HCT116 (cell line): ENCODE measurements around the gene ATP5MC3. TPM values are rescaled to one million over a fixed set of nuclear protein-coding genes. Genes with fewer than 3 reads are reported as not detected.

Experiments used
- ATAC-seq: fragments of 200-7000 bp; cut with Tn5 transposase; 2 replicates; pipeline ENCODE4 v1.9.1; 2020; ENCODE audit warnings: mild to moderate bottlenecking, moderate library complexity
- BruUV-seq: library from RNA; stranded (reverse); fragments of 400-500 nt; replicated peaks from 2 replicates; lab custom pipeline; 2021; lab: Mats Ljungman, UMichigan
- CTCF ChIA-PET: fragments of 300-600 bp; sonication (Branson Sonifier 250); formaldehyde crosslinking; loops from one replicate; lab custom pipeline; 2021; ENCODE audit warnings: antibody characterized with exemption; lab: Charles Lee
- POLR2A ChIA-PET: fragments of 300-600, 350-600 bp; sonication (Branson Sonifier 250); formaldehyde crosslinking; loops from one replicate; lab custom pipeline; 2021; ENCODE audit warnings: antibody characterized with exemption; lab: Charles Lee
- RAD21 ChIA-PET, 2 experiments: fragments of 300-600 bp; sonication (Branson Sonifier 250); formaldehyde crosslinking; loops; one replicate each; lab custom pipeline; 2023; ENCODE audit warnings: low total read pairs in 2 of 2; ENCODE audit not compliant: uncharacterized antibody in 2 of 2, unreplicated experiment in 2 of 2, low non-redundant PET in 1 of 2; lab: Charles Lee
- DNase-seq: peaks from one replicate; pipeline ENCODE4 v3.0.0-alpha.2; 2010; ENCODE audit warnings: low read depth, low spot score
- H2AFZ ChIP-seq: fragments of 200-600 bp; shearing (Covaris generic), sonication (generic); 2 replicates; pipeline ENCODE4 v1.6.1; 2017; ENCODE audit warnings: low read depth, mixed run types, mixed read lengths, antibody characterized with exemption, low read length; ENCODE audit not compliant: poor library complexity, severe bottlenecking
- H3K27ac ChIP-seq: 2 replicates; pipeline ENCODE4 v1.5.1; 2012; ENCODE audit warnings: low read depth, low read length
- H3K27me3 ChIP-seq: fragments of 200-600 bp; sonication (generic); 2 replicates; pipeline ENCODE4 v1.6.1; 2016; ENCODE audit warnings: mixed run types, low read length, mixed read lengths; ENCODE audit not compliant: insufficient read depth
- H3K36me3 ChIP-seq, 2 experiments: fragments of 200-500 bp in 1 of 2; fragments of 200-600 bp in 1 of 2; sonication (Bioruptor generic) in 1 of 2; sonication (generic) in 1 of 2; 2 replicates each; pipeline versions ENCODE4 v1.5.1 to v1.6.1; 2014 to 2016; ENCODE audit warnings: low read length in 2 of 2, inconsistent platforms in 1 of 2, mixed read lengths in 1 of 2, mixed run types in 1 of 2; ENCODE audit not compliant: insufficient read depth in 2 of 2, control insufficient read depth in 1 of 2
- H3K4me1 ChIP-seq, 2 experiments: fragments of 200-600 bp in 1 of 2; sonication (generic) in 1 of 2; 2 replicates each; pipeline versions ENCODE4 v1.5.1 to v1.6.1; 2012 to 2017; ENCODE audit warnings: low read length in 2 of 2, inconsistent platforms in 1 of 2, mild to moderate bottlenecking in 1 of 2, mixed read lengths in 1 of 2, mixed run types in 1 of 2, moderate library complexity in 1 of 2; ENCODE audit not compliant: insufficient read depth in 2 of 2, control insufficient read depth in 1 of 2
- H3K4me2 ChIP-seq: fragments of 200-600 bp; sonication (generic); 2 replicates; pipeline ENCODE4 v1.6.1; 2017; ENCODE audit warnings: mixed run types, low read length, mixed read lengths
- H3K4me3 ChIP-seq, 2 experiments: fragments of 200-600 bp in 1 of 2; sonication (generic) in 1 of 2; replicated peaks in 1 of 2; 2 replicates each; pipeline ENCODE4 v1.5.1; 2011 to 2016; ENCODE audit warnings: low read length in 2 of 2, control low read depth in 1 of 2, low read depth in 1 of 2, mild to moderate bottlenecking in 1 of 2, mixed read lengths in 1 of 2, mixed run types in 1 of 2
- H3K79me2 ChIP-seq: fragments of 200-600 bp; sonication (generic); 2 replicates; pipeline ENCODE4 v1.6.1; 2017; ENCODE audit warnings: mild to moderate bottlenecking, mixed run types, low read length, moderate library complexity, mixed read lengths; ENCODE audit not compliant: insufficient read depth
- H3K9ac ChIP-seq: fragments of 200-600 bp; sonication (generic); 2 replicates; pipeline ENCODE4 v1.6.1; 2016; ENCODE audit warnings: low read length, mixed read lengths
- H3K9me2 ChIP-seq: fragments of 200-600 bp; sonication (generic), shearing (Covaris generic); 2 replicates; pipeline ENCODE4 v1.6.1; 2017; ENCODE audit warnings: mixed run types, mild to moderate bottlenecking, moderate library complexity; ENCODE audit not compliant: insufficient read depth
- H3K9me3 ChIP-seq, 2 experiments: fragments of 200-500 bp in 1 of 2; fragments of 200-600 bp in 1 of 2; sonication (Bioruptor generic) in 1 of 2; sonication (generic) in 1 of 2; 2 replicates each; pipeline ENCODE4 v1.6.1; 2014 to 2017; ENCODE audit warnings: low read length in 2 of 2, mixed read lengths in 2 of 2, inconsistent platforms in 1 of 2, low read depth in 1 of 2, mild to moderate bottlenecking in 1 of 2, mixed run types in 1 of 2, moderate library complexity in 1 of 2; ENCODE audit not compliant: control insufficient read depth in 1 of 2, insufficient read depth in 1 of 2
- H4K20me1 ChIP-seq: fragments of 200-600 bp; sonication (generic), shearing (Covaris generic); 2 replicates; pipeline ENCODE4 v1.6.1; 2017; ENCODE audit warnings: mixed run types, mild to moderate bottlenecking, moderate library complexity; ENCODE audit not compliant: insufficient read depth
- ATF3 ChIP-seq: IDR thresholded peaks from 2 replicates; pipeline ENCODE4 v1.6.1; 2012
- CBX3 ChIP-seq: IDR thresholded peaks from 2 replicates; pipeline ENCODE4 v1.6.1; 2012; ENCODE audit warnings: low read depth
- CEBPB ChIP-seq: IDR thresholded peaks from 2 replicates; pipeline ENCODE4 v1.6.1; 2012; ENCODE audit warnings: low read depth
- CTCF ChIP-seq, 3 experiments: fragments of 200-600 bp in 1 of 3; sonication (generic) in 1 of 3; IDR thresholded peaks in 2 of 3; conservative IDR thresholded peaks in 1 of 3; 2 replicates each; pipeline ENCODE4 v1.5.1; 2012 to 2017; ENCODE audit warnings: low read depth in 2 of 3, low read length in 2 of 3, antibody characterized with exemption in 1 of 3, borderline replicate concordance in 1 of 3, control low read depth in 1 of 3, mild to moderate bottlenecking in 1 of 3, mixed read lengths in 1 of 3, mixed run types in 1 of 3, moderate library complexity in 1 of 3; ENCODE audit not compliant: insufficient read depth in 1 of 3
- EGR1 ChIP-seq: IDR thresholded peaks from 2 replicates; pipeline ENCODE4 v1.6.1; 2012; ENCODE audit warnings: low read depth
- ELF1 ChIP-seq: IDR thresholded peaks from 2 replicates; pipeline ENCODE4 v1.6.1; 2012; ENCODE audit warnings: low read depth, borderline replicate concordance
- EZH2phosphoT487 ChIP-seq: fragments of 200-600 bp; IDR thresholded peaks from 2 replicates; pipeline ENCODE4 v1.6.1; 2018; ENCODE audit warnings: antibody characterized with exemption, borderline replicate concordance
- FOSL1 ChIP-seq: IDR thresholded peaks from 2 replicates; pipeline ENCODE4 v1.6.1; 2012; ENCODE audit warnings: low read depth
- JUND ChIP-seq: IDR thresholded peaks from 2 replicates; pipeline ENCODE4 v1.6.1; 2012
- MAX ChIP-seq: IDR thresholded peaks from 2 replicates; pipeline ENCODE4 v1.6.1; 2012
- POLR2A ChIP-seq: IDR thresholded peaks from 2 replicates; pipeline ENCODE4 v1.7.0; 2011; ENCODE audit warnings: borderline replicate concordance; ENCODE audit not compliant: insufficient read depth, insufficient read length; ENCODE audit errors: extremely low read depth
- POLR2AphosphoS5 ChIP-seq: IDR thresholded peaks from 2 replicates; pipeline ENCODE4 v1.6.1; 2011; ENCODE audit warnings: mild to moderate bottlenecking, low read depth, low read length, moderate library complexity
- REST ChIP-seq: IDR thresholded peaks from 2 replicates; pipeline ENCODE4 v1.6.1; 2012; ENCODE audit warnings: low read depth
- SIN3A ChIP-seq: IDR thresholded peaks from 2 replicates; pipeline ENCODE4 v1.6.1; 2012; ENCODE audit warnings: low read depth
- SP1 ChIP-seq: IDR thresholded peaks from 2 replicates; pipeline ENCODE4 v1.6.1; 2012; ENCODE audit warnings: low read depth
- TCF7L2 ChIP-seq: IDR thresholded peaks from 2 replicates; pipeline ENCODE4 v1.7.0; 2011; ENCODE audit warnings: borderline replicate concordance, inconsistent platforms; ENCODE audit not compliant: insufficient read depth, insufficient read length; ENCODE audit errors: extremely low read depth
- ZFX ChIP-seq: fragments of 450-650 bp; IDR thresholded peaks from 2 replicates; pipeline ENCODE4 v1.6.1; 2017
- ZNF274 ChIP-seq: fragments of 200-500 bp; sonication (Bioruptor generic); IDR thresholded peaks from 2 replicates; pipeline ENCODE4 v1.6.1; 2014; ENCODE audit warnings: mild to moderate bottlenecking, low read depth, low read length, inconsistent platforms
- intact Hi-C: fragments of 100-400 bp; cut with micrococcal nuclease; formaldehyde crosslinking; loops from 2 replicates; pipeline ENCODE4 v1.10.0; 2022
- total RNA-seq: library from RNA; stranded (reverse); gene quantifications from one replicate; pipeline ENCODE4 v1.2.1, GENCODE V29; 2021; ENCODE audit not compliant: unreplicated experiment

Gene ATP5MC3
- total RNA-seq, 1 experiment from 2014 or later = 361 TPM

GRCh38 chr2:175220075-175220474, 38.6 kb upstream of the ATP5MC3 start (continued):
- TF ChIP-seq TCF7L2 (no peak), ZFX (no peak), ATF3 (no peak), MAX (no peak), EGR1 (no peak), EZH2phosphoT487 (no peak), SIN3A (no peak), POLR2AphosphoS5 (no peak), ZNF274 (no peak)
- TF ChIP-seq, all 23 proteins: peak for 0

GRCh38 chr2:175218551-175218950, 37.0 kb upstream of the ATP5MC3 start:
- H3K9me2 ChIP-seq = no peaks in the 10 kb centered on the region
- H3K27me3 ChIP-seq = no peaks in the 10 kb centered on the region
- H3K36me3 ChIP-seq = no peaks in the 10 kb centered on the region
- H3K9me3 ChIP-seq = no peaks in the 10 kb centered on the region
- BruUV-seq = no TSS peak
- ChIA-PET RAD21 (no interaction called here), CTCF (no interaction called here), POLR2A (no interaction called here)
- H3K4me2 ChIP-seq = no peak overlapping the region
- ATAC-seq (no peak), DNase-seq (no peak)
- no peak overlapping the region for H3K4me3 ChIP-seq
- no peak overlapping the region for H3K27ac ChIP-seq
- no peaks in the 10 kb centered on the region for H4K20me1 ChIP-seq
- no peaks in the 10 kb centered on the region for H3K79me2 ChIP-seq
- intact Hi-C loops = no loop called here
- no peak for TF ChIP-seq ELF1
- TF ChIP-seq JUND = no peak
- TF ChIP-seq MAX = no peak
- TF ChIP-seq ATF3 = no peak
- no peak for TF ChIP-seq TCF7L2
- no peak for TF ChIP-seq CTCF (IDR thresholded peaks at IDR 0.05 in 2 of 3, conservative IDR thresholded peaks at IDR 0.05 in 1 of 3; ENCODE audit: borderline replicate concordance in 1 of 3, insufficient read depth in 1 of 3, low read depth in 2 of 3, low read length in 2 of 3)
- no peak for TF ChIP-seq SP1
- TF ChIP-seq POLR2A = no peak
- TF ChIP-seq POLR2AphosphoS5 = no peak
- no peak for TF ChIP-seq CBX3
- no peak for TF ChIP-seq FOSL1
- TF ChIP-seq CEBPB = no peak
- no peak for TF ChIP-seq REST
- H3K4me1 ChIP-seq = no peaks in the 10 kb centered on the region
- H2AFZ ChIP-seq = no peak overlapping the region
- H3K9ac ChIP-seq = no peak overlapping the region
